Tibial nerve (tissue), 4 donors: Measurements from ENCODE around the gene ECPAS. TPM values are rescaled to one million over a fixed set of nuclear protein-coding genes. Genes with fewer than 3 reads are reported as not detected.
A peak's percentile ranks its signal among the peaks of the same experiment; 100 is the strongest.

Experiments
- DNase-seq, 2 donors: peaks; one replicate each; pipeline ENCODE4 v3.0.0-alpha.2; 2019; ENCODE audit warnings: low spot score in 2 of 2
- H3K27ac ChIP-seq, 4 donors: fragments of 200-600 bp; sonication (generic) in 3 of 4; one replicate each; pipeline ENCODE4 v1.5.1; 2017 to 2019; ENCODE audit warnings: mild to moderate bottlenecking in 1 of 4
- H3K27me3 ChIP-seq, 2 donors: fragments of 200-600 bp; sonication (generic) in 1 of 2; one replicate each; pipeline versions ENCODE4 v1.5.1 to v1.6.0; 2017 to 2019
- H3K36me3 ChIP-seq, 3 donors: fragments of 200-600 bp; sonication (generic); one replicate each; pipeline ENCODE4 v1.5.1; 2018 to 2019
- H3K4me1 ChIP-seq, 4 donors: fragments of 200-600 bp; sonication (generic) in 3 of 4; one replicate each; pipeline ENCODE4 v1.5.1; 2017 to 2019
- H3K4me3 ChIP-seq, 4 donors: fragments of 200-600 bp; sonication (generic) in 3 of 4; one replicate each; pipeline ENCODE4 v1.5.1; 2017 to 2019; ENCODE audit warnings: mild to moderate bottlenecking in 1 of 4, moderate library complexity in 1 of 4
- H3K9me3 ChIP-seq, 4 donors: fragments of 200-600 bp; sonication (generic) in 3 of 4; one replicate each; pipeline ENCODE4 v1.5.1; 2017 to 2019
- CTCF ChIP-seq, 5 experiments: fragments of 200-600 bp in 3 of 5; fragments of 450-650 bp in 2 of 5; sonication (generic) in 3 of 5; IDR thresholded peaks; one replicate each; pipeline ENCODE4 v1.5.1; 2016 to 2019; ENCODE audit warnings: antibody characterized with exemption in 5 of 5, mild to moderate bottlenecking in 3 of 5, moderate library complexity in 2 of 5
- EP300 ChIP-seq, 2 donors: sonication (generic); formaldehyde crosslinking; IDR thresholded peaks; one replicate each; pipeline ENCODE4 v1.6.1; 2017; ENCODE audit warnings: antibody characterized with exemption in 2 of 2, mild to moderate bottlenecking in 1 of 2
- POLR2A ChIP-seq, 2 donors: fragments of 450-650 bp; IDR thresholded peaks; one replicate each; pipeline ENCODE4 v1.6.1; 2017; ENCODE audit warnings: antibody characterized with exemption in 2 of 2, mild to moderate bottlenecking in 2 of 2, moderate library complexity in 2 of 2
- WGBS, 2 donors: methylation state at CpG; one replicate each; pipeline ENCODE4 v1.1.5; 2018; 5-methylcytosine and 5-hydroxymethylcytosine counted together
- total RNA-seq, 4 donors: library from RNA; depleted of rRNA; stranded (reverse); fragments of >200 nt; gene quantifications; one replicate each; pipeline ENCODE4 v1.1.0, GENCODE V29; 2016

Gene ECPAS
- total RNA-seq, 4 donors from 2014 or later: 87.9 to 150 (median 96.6) TPM

DNA sequence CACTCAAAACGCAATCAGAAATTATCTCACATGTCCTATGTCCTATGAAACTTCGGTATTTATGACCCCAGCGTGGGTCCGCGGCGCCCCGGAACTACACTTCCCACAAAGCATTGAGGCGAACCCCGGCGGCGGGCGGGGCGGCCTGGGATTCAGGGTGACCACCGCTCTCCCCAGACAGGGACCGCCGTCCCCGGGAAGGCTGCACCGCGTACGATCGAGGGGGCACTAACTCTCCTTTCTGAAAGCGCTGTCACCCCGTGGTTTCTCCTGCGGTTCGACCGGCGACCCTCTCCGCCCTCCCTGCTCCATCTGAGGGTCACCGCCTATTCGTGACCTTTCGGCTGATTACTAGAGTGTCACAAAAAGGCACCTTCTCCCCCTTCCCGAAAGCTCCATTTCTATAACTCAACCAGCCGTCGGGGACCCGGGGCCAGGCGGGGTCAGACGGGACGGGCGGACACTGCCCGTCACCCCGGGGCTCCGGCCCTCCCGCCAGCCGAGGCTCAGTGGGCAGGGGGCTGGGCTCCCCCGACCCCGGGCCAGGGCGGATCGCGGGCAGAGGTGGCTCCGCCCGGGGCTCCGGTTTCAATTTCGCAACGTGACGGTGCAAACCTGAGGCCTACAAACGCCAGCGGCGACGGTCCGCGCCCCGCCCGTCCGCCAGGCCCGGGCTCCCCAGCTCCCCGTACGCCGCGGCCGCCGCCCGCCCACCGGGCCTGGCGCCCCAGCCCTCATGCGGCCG, 1.3 kb downstream of the ECPAS start:
- no peaks in the 10 kb centered on the region for H3K36me3 ChIP-seq
- peak in 1 of 2 donors; percentile 91 for TF ChIP-seq EP300 (IDR thresholded peaks at IDR 0.05)
- peak; percentile 57 to 73 for TF ChIP-seq POLR2A (IDR thresholded peaks at IDR 0.05)
- TF ChIP-seq CTCF (IDR thresholded peaks at IDR 0.05): no peak
- WGBS, 2 donors: 0 to 2% methylated on average over 34 to 45 of the region's 76 CpGs
- peak overlapping the region; percentile 73 to 96 (median 94) for H3K4me3 ChIP-seq
- peak; percentile 66 to 69 for DNase-seq
- H3K27me3 ChIP-seq: no peaks in the 10 kb centered on the region
- no peaks in the 10 kb centered on the region for H3K9me3 ChIP-seq
- H3K4me1 ChIP-seq: peaks cover 0 to 48% (median 11%) of the 10 kb centered on the region in 4 donors
- peak overlapping the region; percentile 96 to 99 (median 98) for H3K27ac ChIP-seq

GRCh38 chr9:111481885-111482636, 2.1 kb downstream of the ECPAS start:
- H3K9me3 ChIP-seq: no peaks in the 10 kb centered on the region
- no peak for TF ChIP-seq EP300 (IDR thresholded peaks at IDR 0.05)
- no peak for TF ChIP-seq POLR2A (IDR thresholded peaks at IDR 0.05)
- no peak for TF ChIP-seq CTCF (IDR thresholded peaks at IDR 0.05)
- peak overlapping the region; percentile 73 to 96 (median 94) for H3K4me3 ChIP-seq
- no peaks in the 10 kb centered on the region for H3K27me3 ChIP-seq
- H3K27ac ChIP-seq: peak overlapping the region; percentile 96 to 99 (median 98)
- DNase-seq: no peak
- H3K36me3 ChIP-seq: no peaks in the 10 kb centered on the region
- WGBS, 2 donors: 48 to 49% methylated on average over 13 of the region's 13 CpGs
- H3K4me1 ChIP-seq: peaks cover 0 to 54% (median 11%) of the 10 kb centered on the region in 4 donors

GRCh38 chr9:111477677-111478076, 6.5 kb downstream of the ECPAS start:
- Histone ChIP-seq H3K4me3 (no peak overlapping the region), H3K9me3 (no peaks in the 10 kb centered on the region), H3K27ac (no peak overlapping the region), H3K4me1 (peaks cover 3 to 73% (median 16%) of the 10 kb centered on the region in 4 donors), H3K27me3 (no peaks in the 10 kb centered on the region), H3K36me3 (no peaks in the 10 kb centered on the region)
- TF ChIP-seq EP300 (IDR thresholded peaks at IDR 0.05): no peak
- TF ChIP-seq POLR2A (IDR thresholded peaks at IDR 0.05): no peak
- TF ChIP-seq CTCF (IDR thresholded peaks at IDR 0.05): no peak
- 91 to 92% methylated on average over 3 of the region's 3 CpGs for WGBS, 2 donors
- DNase-seq: no peak

GRCh38 chr9:111475195-111475594, 9.0 kb downstream of the ECPAS start:
- TF ChIP-seq CTCF (IDR thresholded peaks at IDR 0.05) (no peak), EP300 (IDR thresholded peaks at IDR 0.05) (no peak), POLR2A (IDR thresholded peaks at IDR 0.05) (no peak)
- H3K4me1 ChIP-seq: peaks cover 3 to 72% (median 8%) of the 10 kb centered on the region in 4 donors
- 75 to 76% methylated on average over 2 of the region's 2 CpGs for WGBS, 2 donors

DNA sequence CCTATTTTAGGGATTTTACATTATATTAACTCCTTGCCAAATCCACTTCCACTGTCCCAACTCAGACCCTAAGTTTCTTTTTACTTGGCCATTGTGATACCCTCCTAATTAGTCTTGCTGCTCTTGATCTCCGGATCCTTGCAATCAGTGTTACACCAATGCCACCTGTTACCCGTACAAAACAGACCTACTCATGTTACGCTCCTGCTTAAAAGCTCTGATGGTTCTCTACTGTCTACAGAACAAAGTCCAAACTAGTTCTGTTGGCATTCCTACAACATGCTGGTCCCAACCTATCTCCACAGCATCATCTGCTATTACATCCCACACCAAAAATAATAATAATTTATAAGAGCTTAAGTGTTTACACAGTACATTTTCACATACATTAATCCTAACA, 9.8 kb downstream of the ECPAS start:
- no peak for DNase-seq
- Histone ChIP-seq H3K4me3 (no peak overlapping the region), H3K36me3 (no peaks in the 10 kb centered on the region), H3K27ac (no peak overlapping the region), H3K4me1 (peaks cover 3 to 74% (median 8%) of the 10 kb centered on the region in 4 donors), H3K27me3 (no peaks in the 10 kb centered on the region), H3K9me3 (no peaks in the 10 kb centered on the region)
- WGBS, 2 donors: 86 to 94% methylated on average over 3 of the region's 3 CpGs
- no peak for TF ChIP-seq EP300 (IDR thresholded peaks at IDR 0.05)
- TF ChIP-seq POLR2A (IDR thresholded peaks at IDR 0.05): no peak
- TF ChIP-seq CTCF (IDR thresholded peaks at IDR 0.05): no peak

More at GRCh38 chr9:111475195-111475594, 9.0 kb downstream of the ECPAS start:
- H3K27ac ChIP-seq: no peak overlapping the region
- H3K9me3 ChIP-seq: no peaks in the 10 kb centered on the region
- DNase-seq: no peak
- no peak overlapping the region for H3K4me3 ChIP-seq
- H3K36me3 ChIP-seq: no peaks in the 10 kb centered on the region
- H3K27me3 ChIP-seq: no peaks in the 10 kb centered on the region
